Mesenchymal stem cell (in vitro differentiated cells and primary cell): Measurements from ENCODE around the gene FLRT2.

Source experiments
- DNase-seq: peaks from one replicate; pipeline ENCODE4 v3.0.0-alpha.2; 2013
- H2AFZ ChIP-seq: one replicate; pipeline ENCODE4 v1.6.1; 2013; ENCODE audit warnings: low read depth, mild to moderate bottlenecking, control low read depth, inconsistent platforms, low read length, moderate library complexity
- H2AK5ac ChIP-seq: 2 replicates; pipeline ENCODE4 v1.6.1; 2013; ENCODE audit warnings: low read length, moderate library complexity, mild to moderate bottlenecking, inconsistent platforms; ENCODE audit not compliant: severe bottlenecking
- H2BK120ac ChIP-seq: one replicate; pipeline ENCODE4 v1.6.1; 2013; ENCODE audit warnings: low read depth, mild to moderate bottlenecking, inconsistent platforms, low read length, moderate library complexity
- H2BK12ac ChIP-seq, 2 experiments: one replicate each; pipeline ENCODE4 v1.6.1; 2013; ENCODE audit warnings: inconsistent platforms in 2 of 2, low read length in 2 of 2, mild to moderate bottlenecking in 2 of 2, moderate library complexity in 2 of 2, control low read depth in 1 of 2
- H2BK15ac ChIP-seq: one replicate; pipeline ENCODE4 v1.6.1; 2013; ENCODE audit warnings: mild to moderate bottlenecking, low read depth, inconsistent platforms; ENCODE audit not compliant: poor library complexity, severe bottlenecking
- H2BK5ac ChIP-seq: 2 replicates; pipeline ENCODE4 v1.6.1; 2013; ENCODE audit warnings: low read depth, mild to moderate bottlenecking, low read length, control low read depth, inconsistent platforms; ENCODE audit not compliant: poor library complexity, severe bottlenecking
- H3K14ac ChIP-seq, 2 experiments: one replicate each; pipeline ENCODE4 v1.6.1; 2013; ENCODE audit warnings: inconsistent platforms in 2 of 2, low read length in 2 of 2, control low read depth in 1 of 2, mild to moderate bottlenecking in 1 of 2, moderate library complexity in 1 of 2
- H3K18ac ChIP-seq, 2 experiments: one replicate each; pipeline ENCODE4 v1.6.1; 2013; ENCODE audit warnings: inconsistent platforms in 2 of 2, low read length in 2 of 2, control low read depth in 1 of 2, low read depth in 1 of 2, mild to moderate bottlenecking in 1 of 2
- H3K23ac ChIP-seq, 2 experiments: one replicate each; pipeline ENCODE4 v1.6.1; 2013; ENCODE audit warnings: inconsistent platforms in 2 of 2, low read length in 2 of 2, mild to moderate bottlenecking in 2 of 2, moderate library complexity in 2 of 2, control low read depth in 1 of 2
- H3K27ac ChIP-seq: 2 replicates; pipeline ENCODE4 v1.5.1; 2013; ENCODE audit warnings: mild to moderate bottlenecking, moderate library complexity, low read length, control low read depth, inconsistent platforms; ENCODE audit not compliant: poor library complexity, severe bottlenecking
- H3K27me3 ChIP-seq, 2 experiments: 2 replicates each; pipeline versions ENCODE4 v1.6.1 to v1.7.0; 2013; ENCODE audit warnings: low read length in 2 of 2, mild to moderate bottlenecking in 2 of 2, moderate library complexity in 2 of 2, control low read depth in 1 of 2, inconsistent platforms in 1 of 2; ENCODE audit not compliant: control insufficient read depth in 1 of 2, insufficient read depth in 1 of 2
- H3K36me3 ChIP-seq, 2 experiments: 2 replicates each; pipeline versions ENCODE4 v1.6.1 to v1.7.0; 2013; ENCODE audit warnings: low read length in 2 of 2, control low read depth in 1 of 2, inconsistent platforms in 1 of 2, low read depth in 1 of 2, mild to moderate bottlenecking in 1 of 2; ENCODE audit not compliant: insufficient read depth in 2 of 2, control insufficient read depth in 1 of 2
- H3K4ac ChIP-seq, 2 experiments: one replicate each; pipeline ENCODE4 v1.6.1; 2013; ENCODE audit warnings: inconsistent platforms in 2 of 2, low read length in 2 of 2, mild to moderate bottlenecking in 2 of 2, moderate library complexity in 2 of 2, control low read depth in 1 of 2, low read depth in 1 of 2
- H3K4me1 ChIP-seq: 2 replicates; pipeline ENCODE4 v1.6.1; 2013; ENCODE audit warnings: low read depth, low read length, control low read depth; ENCODE audit not compliant: control insufficient read depth, insufficient read depth
- H3K4me2 ChIP-seq: 2 replicates; pipeline ENCODE4 v1.6.1; 2013; ENCODE audit warnings: low read length, mild to moderate bottlenecking, inconsistent platforms; ENCODE audit not compliant: poor library complexity, severe bottlenecking
- H3K4me3 ChIP-seq, 2 experiments: 2 replicates each; pipeline versions ENCODE4 v1.5.1 to v1.7.0; 2013; ENCODE audit warnings: low read length in 2 of 2, mild to moderate bottlenecking in 2 of 2, control low read depth in 1 of 2, low read depth in 1 of 2; ENCODE audit not compliant: insufficient read depth in 1 of 2
- H3K79me1 ChIP-seq: replicated peaks from 2 replicates; pipeline ENCODE4 v1.6.1; 2013; ENCODE audit warnings: mild to moderate bottlenecking, control low read depth, low read length, inconsistent platforms; ENCODE audit not compliant: poor library complexity, severe bottlenecking
- H3K9ac ChIP-seq: 2 replicates; pipeline ENCODE4 v1.7.0; 2013; ENCODE audit warnings: mild to moderate bottlenecking, low read length, moderate library complexity
- H3K9me3 ChIP-seq: 2 replicates; pipeline ENCODE4 v1.7.0; 2013; ENCODE audit warnings: mild to moderate bottlenecking, low read length; ENCODE audit not compliant: control insufficient read depth
- H4K8ac ChIP-seq: one replicate; pipeline ENCODE4 v1.6.1; 2013; ENCODE audit warnings: inconsistent platforms, mild to moderate bottlenecking, low read length, moderate library complexity
- H4K91ac ChIP-seq: one replicate; pipeline ENCODE4 v1.6.1; 2013; ENCODE audit warnings: mild to moderate bottlenecking, low read length, inconsistent platforms
- WGBS: methylation state at CpG from one replicate; pipeline ENCODE4 v1.1.7; 2013; ENCODE audit warnings: mixed read lengths; 5-methylcytosine and 5-hydroxymethylcytosine counted together

The FLRT2 gene

GRCh38 chr14:85686908-85687307, 157.0 kb downstream of the FLRT2 start:
- DNase-seq = no peak
- Histone ChIP-seq H2AK5ac (no peak overlapping the region), H3K27ac (no peak overlapping the region), H3K18ac (no peak overlapping the region), H4K8ac (no peak overlapping the region), H4K91ac (no peak overlapping the region), H2BK120ac (no peak overlapping the region), H3K23ac (no peak overlapping the region), H3K9me3 (no peaks in the 10 kb centered on the region), H2BK12ac (no peak overlapping the region), H2BK15ac (no peak overlapping the region), H3K4me1 (no peaks in the 10 kb centered on the region), H2AFZ (no peak overlapping the region), H3K79me1 (no peaks in the 10 kb centered on the region), H3K4ac (no peak overlapping the region), H3K4me3 (no peak overlapping the region), H3K36me3 (no peaks in the 10 kb centered on the region), H2BK5ac (no peak overlapping the region), H3K27me3 (no peaks in the 10 kb centered on the region), H3K4me2 (no peak overlapping the region), H3K14ac (no peak overlapping the region), H3K9ac (no peak overlapping the region)
- no CpG with 5 or more reads among the region's 1 CpG for WGBS

DNA sequence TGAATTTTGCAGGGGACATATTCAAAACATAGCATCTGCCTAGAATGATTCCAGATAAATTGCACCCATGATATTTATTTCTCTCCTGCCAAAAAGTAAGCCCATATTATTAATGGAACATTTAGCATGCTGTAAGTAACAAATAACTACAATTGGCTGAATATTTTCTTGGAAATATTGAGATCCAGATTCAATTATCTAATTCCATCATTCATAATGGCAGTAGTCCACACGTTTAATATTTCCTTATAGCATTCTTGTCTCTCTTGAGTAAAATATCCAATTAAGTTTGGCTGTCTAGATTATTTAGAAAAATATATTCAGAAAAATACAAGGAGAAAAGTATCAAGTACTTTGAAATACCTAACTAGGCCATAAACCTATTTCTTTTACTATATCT, 157.5 kb downstream of the FLRT2 start:
- Histone ChIP-seq H3K9me3 (no peaks in the 10 kb centered on the region), H4K91ac (no peak overlapping the region), H3K36me3 (no peaks in the 10 kb centered on the region), H3K79me1 (no peaks in the 10 kb centered on the region), H3K4ac (no peak overlapping the region), H3K9ac (no peak overlapping the region), H3K4me3 (no peak overlapping the region), H2BK12ac (no peak overlapping the region), H3K14ac (no peak overlapping the region), H2BK5ac (no peak overlapping the region), H3K4me2 (no peak overlapping the region), H2AFZ (no peak overlapping the region), H3K27ac (no peak overlapping the region), H2BK15ac (no peak overlapping the region), H3K4me1 (no peaks in the 10 kb centered on the region), H2BK120ac (no peak overlapping the region), H3K18ac (no peak overlapping the region), H3K23ac (no peak overlapping the region), H3K27me3 (no peaks in the 10 kb centered on the region), H2AK5ac (no peak overlapping the region), H4K8ac (no peak overlapping the region)
- DNase-seq = no peak
- WGBS = no CpG with 5 or more reads among the region's 1 CpG

GRCh38 chr14:85688006-85688405, 158.1 kb downstream of the FLRT2 start:
- Histone ChIP-seq H3K14ac (no peak overlapping the region), H2BK12ac (no peak overlapping the region), H3K4me3 (no peak overlapping the region), H3K4ac (no peak overlapping the region), H2BK120ac (no peak overlapping the region), H3K9me3 (no peaks in the 10 kb centered on the region), H3K18ac (no peak overlapping the region), H2AK5ac (no peak overlapping the region), H4K8ac (no peak overlapping the region), H2BK5ac (no peak overlapping the region), H3K4me1 (no peaks in the 10 kb centered on the region), H3K27ac (no peak overlapping the region), H3K79me1 (no peaks in the 10 kb centered on the region), H3K23ac (no peak overlapping the region), H2BK15ac (no peak overlapping the region), H3K4me2 (no peak overlapping the region), H3K9ac (no peak overlapping the region), H3K36me3 (no peaks in the 10 kb centered on the region), H3K27me3 (no peaks in the 10 kb centered on the region), H2AFZ (no peak overlapping the region), H4K91ac (no peak overlapping the region)
- WGBS = 100% methylated on average over 1 of the region's 1 CpG
- DNase-seq = peak; percentile 42

DNA sequence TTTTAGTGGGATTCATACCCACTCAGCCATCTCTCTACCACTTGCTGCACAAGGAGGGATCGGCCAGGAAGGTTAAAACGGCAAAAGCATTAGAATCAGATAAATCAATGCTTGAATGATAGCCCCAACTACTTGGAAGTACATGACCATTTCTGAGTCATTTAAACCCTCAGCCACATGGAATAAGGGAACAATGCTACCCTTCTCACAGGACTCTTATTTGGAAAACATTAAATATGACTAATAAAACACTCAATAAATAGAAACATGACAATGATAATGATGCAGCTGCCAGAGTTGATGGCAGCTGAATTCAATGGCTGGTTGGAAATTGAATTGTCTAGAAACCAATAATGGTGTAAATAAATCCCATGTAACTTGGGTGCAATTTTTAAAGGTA, 165.4 kb downstream of the FLRT2 start:
- WGBS = 95% methylated on average over 2 of the region's 2 CpGs

More for the DNA sequence above, 165.4 kb downstream of the FLRT2 start:
- Histone ChIP-seq H2AK5ac (no peak overlapping the region), H2BK12ac (no peak overlapping the region), H3K36me3 (no peaks in the 10 kb centered on the region), H3K9ac (no peak overlapping the region), H3K23ac (no peak overlapping the region), H3K27ac (no peak overlapping the region), H2BK120ac (no peak overlapping the region), H4K91ac (no peak overlapping the region), H3K79me1 (no peaks in the 10 kb centered on the region), H3K27me3 (no peaks in the 10 kb centered on the region), H4K8ac (no peak overlapping the region), H2BK15ac (no peak overlapping the region), H3K4me3 (no peak overlapping the region), H3K4me1 (no peaks in the 10 kb centered on the region), H3K14ac (no peak overlapping the region), H3K4ac (no peak overlapping the region), H3K4me2 (no peak overlapping the region), H2AFZ (no peak overlapping the region), H2BK5ac (no peak overlapping the region), H3K18ac (no peak overlapping the region), H3K9me3 (no peaks in the 10 kb centered on the region)
- no peak for DNase-seq
